H4 (cell line): ENCODE data around the gene GGNBP2. TPM values are rescaled to one million over a fixed set of nuclear protein-coding genes. Genes with fewer than 3 reads are reported as not detected.
A peak's percentile ranks its signal among the peaks of the same experiment; 100 is the strongest.
"Not testable (repeated sequence)": the region's sequence is repeated elsewhere in the genome, so short reads cannot be mapped to it uniquely, and the experiment has no call there.

Source experiments
- DNase-seq: peaks from one replicate; pipeline ENCODE4 v3.0.0-alpha.2; 2015; ENCODE audit warnings: low spot score
- total RNA-seq: library from RNA; depleted of rRNA; stranded (reverse); fragments of >200 nt; shearing (Covaris generic); gene quantifications from 2 replicates; pipeline ENCODE4 v1.2.3, GENCODE V29; 2014

Gene GGNBP2
- total RNA-seq, 1 experiment from 2014 or later: 38.2 TPM

DNA sequence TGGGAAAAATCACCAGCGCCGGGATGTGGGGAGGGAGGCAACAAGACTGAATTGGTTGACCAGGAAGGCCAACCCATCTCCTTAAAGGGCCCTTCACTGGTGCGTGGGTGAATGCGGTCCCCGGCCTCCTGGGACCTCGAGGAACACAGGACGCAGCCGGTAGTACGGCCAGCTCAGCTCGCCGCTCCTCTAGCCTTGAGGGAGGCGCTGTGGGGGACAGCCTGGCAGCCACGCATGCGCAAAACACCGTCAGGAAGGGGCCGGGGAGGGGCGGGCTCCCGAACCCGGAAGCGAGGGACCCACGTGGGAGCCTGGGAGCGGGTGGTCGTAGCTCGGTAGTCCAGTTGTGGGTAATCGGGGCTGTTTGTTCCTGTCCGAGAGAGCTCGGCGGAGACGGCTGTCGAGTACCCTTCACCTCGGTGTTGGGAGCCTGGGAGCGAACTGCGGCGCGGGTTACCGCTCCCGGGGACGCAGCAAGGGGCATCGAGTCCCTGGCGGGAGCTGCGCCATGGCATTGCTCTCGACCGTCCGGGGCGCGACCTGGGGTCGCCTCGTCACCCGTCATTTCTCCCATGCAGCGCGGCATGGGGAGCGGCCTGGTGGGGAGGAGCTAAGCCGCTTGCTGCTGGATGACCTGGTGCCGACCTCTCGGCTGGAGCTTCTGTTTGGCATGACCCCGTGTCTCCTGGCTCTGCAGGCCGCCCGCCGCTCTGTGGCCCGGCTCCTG, 56.7 kb downstream of the GGNBP2 start, which contains the start of gene MRM1:
TSS of gene MRM1 (plus strand) at position 281 of the 727 bp plus-strand sequence. CDS start at position 509, 228 bp downstream.
- DNase-seq: peak; percentile 91

GRCh38 chr17:36602030-36602748, 57.5 kb downstream of the GGNBP2 start:
- no peak for DNase-seq

- peak; percentile 60 for DNase-seq
These were observed 58.2 kb downstream of the GGNBP2 start for GRCh38 chr17:36602924-36603384.

GRCh38 chr17:36605028-36605427, 60.3 kb downstream of the GGNBP2 start:
- DNase-seq: not testable (repeated sequence)

DNA sequence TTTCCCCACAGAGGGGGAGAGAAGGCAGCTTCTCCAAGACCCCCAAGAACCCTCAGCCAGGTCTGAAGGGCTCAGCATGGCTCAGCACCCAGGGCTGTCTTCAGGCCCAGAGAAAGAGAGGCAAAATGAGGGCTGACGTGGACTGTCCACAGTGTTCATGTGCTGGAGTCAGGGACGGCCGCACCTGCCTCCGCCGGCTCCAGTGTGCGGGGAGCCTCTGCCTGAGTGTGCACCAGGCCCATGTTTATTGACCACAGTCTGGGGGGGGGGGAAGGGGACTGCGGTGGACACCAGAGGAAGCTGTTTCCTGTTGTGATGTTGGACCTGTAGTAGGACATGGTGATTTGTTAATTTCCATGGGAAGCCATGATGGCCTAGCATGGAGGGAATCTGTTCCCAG, 63.6 kb downstream of the GGNBP2 start:
- DNase-seq: no peak

DNA sequence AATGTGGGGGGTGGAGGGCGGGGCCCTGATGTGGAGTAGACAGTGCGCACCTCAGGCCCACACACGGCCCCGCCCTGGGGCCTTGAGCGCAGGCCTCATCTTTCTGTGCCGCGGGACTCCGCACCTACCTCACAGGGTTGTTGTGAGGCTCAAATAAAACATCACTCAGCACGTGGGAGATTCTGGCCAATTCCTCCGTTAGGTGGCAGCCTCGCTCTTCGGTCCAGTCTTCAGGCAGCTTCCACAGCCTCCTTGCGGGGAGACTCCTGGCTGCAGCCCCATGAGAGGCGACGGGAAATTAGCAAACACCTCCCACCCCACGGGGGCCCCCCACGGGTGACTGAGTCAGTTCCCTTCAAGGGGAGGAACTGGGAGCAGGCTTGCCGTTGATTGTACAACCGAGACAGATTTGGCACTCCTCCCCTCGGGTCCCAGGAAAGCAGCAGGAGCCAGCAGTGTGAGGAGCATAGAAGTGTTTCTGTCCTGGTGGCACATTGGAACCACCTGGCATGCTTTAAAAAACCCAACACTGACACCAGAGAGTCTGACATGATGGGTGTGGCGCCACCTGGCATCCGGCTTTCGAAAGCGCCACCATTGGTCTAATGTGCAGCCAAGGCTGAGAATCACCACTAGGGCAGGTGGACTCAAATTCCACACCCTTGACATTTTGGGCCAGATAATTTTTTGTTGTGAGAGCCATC, 64.2 kb downstream of the GGNBP2 start:
- DNase-seq: no peak

DNA sequence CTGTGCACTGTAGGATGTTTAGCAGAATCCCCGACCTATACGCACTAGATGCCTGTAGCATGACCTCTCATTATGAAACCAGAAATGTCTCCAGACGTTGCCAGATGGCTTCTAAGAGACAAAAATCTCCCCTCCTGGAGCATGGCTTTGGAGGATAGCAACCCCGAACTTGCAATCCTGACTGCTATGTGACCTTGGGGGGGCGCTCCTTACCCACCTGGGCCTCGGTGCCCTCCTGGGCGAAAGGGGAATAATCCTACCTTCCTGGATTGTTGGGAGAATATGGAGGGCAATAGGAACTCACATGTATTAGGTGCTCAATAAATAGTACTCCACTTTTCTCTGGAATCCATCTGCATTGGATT, 64.8 kb downstream of the GGNBP2 start:
- DNase-seq: no peak

- no peak for DNase-seq
These were observed 65.8 kb downstream of the GGNBP2 start for GRCh38 chr17:36610474-36610873.

DNA sequence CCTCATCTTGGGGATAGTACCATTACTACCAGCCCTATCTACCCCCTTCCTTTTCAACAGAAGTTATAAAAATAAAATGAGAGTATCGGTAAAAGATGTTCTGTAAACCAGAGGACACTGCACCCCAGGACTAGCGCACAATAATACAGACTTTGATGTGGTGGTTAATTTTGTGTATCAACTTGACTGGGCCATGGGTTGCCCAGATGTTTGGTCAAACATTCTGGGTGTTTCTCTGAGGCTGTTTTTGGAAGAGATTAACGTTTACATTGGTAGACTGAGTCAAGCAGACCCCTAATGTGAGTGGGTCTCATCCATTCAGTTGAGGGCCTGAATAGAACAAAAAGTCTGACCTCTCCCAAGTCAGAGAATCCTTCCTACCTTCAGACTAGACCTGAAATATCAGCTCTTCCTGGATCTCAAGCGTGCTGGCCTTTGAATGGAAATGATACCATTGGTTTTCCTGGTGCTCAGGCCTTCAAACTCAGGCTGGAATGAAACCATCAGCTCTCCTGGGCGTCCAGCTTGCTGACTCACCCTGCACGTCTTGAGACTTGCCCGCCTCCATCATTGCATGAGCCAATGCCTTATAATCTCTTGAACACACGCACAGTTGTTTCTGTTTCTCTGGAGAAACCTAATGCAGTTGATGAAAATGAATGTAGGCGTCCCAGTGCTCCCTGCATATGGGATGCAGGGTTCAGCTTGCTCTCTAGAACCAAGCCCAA, 66.8 kb downstream of the GGNBP2 start:
- DNase-seq: peak; percentile 47

DNA sequence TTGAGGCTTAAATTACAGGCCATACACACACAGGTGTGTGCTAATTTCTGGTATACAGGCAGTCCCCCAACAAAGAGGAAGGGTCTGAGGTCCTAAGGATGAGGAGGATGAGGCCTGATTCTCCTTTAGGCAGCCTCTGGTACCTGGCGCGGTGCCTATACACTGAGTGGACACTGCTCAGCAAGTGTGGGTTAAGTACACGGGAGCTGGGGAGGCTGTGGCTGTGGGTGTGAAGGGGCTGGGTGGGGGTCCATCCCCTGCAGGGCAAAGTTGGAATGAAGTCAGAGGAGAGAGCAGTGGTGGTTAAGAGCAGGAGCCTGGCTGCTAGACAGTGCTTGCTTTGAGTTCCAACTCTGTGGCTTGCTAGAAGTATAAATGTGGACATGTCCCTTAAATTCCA, 67.6 kb downstream of the GGNBP2 start:
- no peak for DNase-seq

- no peak for DNase-seq
These were observed 68.4 kb downstream of the GGNBP2 start for GRCh38 chr17:36613155-36613554.

GRCh38 chr17:36614081-36614480, 69.4 kb downstream of the GGNBP2 start:
- no peak for DNase-seq

- DNase-seq: no peak
These were observed 70.2 kb downstream of the GGNBP2 start for GRCh38 chr17:36614933-36615332.

GRCh38 chr17:36616061-36617029, 71.6 kb downstream of the GGNBP2 start:
- DNase-seq: no peak

DNA sequence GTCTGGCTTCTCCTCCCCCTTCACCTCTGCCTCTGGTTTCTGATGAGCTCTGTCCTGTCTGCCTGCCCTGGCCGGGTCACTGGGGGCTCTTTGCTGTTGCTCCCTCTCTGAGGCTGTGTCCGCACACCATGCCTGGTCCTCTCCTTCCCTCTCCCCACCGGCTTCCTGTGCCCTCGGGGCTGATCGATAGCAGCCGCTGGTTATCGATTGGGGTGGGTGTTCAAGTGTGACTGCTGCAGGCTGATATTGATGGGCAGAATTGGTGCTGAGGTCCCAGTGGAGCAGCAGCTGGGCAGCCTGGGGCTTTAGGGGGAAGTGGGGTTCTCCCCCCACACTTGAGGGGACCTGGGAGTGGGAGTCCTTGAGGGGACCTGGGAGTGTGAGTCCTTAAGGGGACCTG, 73.1 kb downstream of the GGNBP2 start:
- DNase-seq: no peak

DNA sequence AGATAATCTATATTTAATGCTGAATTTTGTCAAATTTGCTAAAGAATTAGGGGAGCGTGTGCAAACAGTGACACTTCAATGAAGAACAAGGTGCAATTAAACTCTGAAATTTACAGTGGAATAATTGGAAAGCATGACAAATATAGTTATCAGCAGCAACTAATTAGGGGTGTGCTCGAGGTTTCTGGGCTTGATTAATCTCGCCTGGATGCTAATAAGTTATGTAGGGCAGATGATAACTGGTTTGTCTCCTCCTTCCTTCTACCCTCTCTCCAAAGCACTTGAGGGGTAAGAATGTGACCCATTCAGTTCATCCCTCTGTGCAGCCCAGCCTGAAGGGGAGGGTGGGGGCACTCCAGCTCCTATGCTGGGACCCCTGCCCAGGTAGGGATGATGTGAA, 78.6 kb downstream of the GGNBP2 start:
- no peak for DNase-seq

DNA sequence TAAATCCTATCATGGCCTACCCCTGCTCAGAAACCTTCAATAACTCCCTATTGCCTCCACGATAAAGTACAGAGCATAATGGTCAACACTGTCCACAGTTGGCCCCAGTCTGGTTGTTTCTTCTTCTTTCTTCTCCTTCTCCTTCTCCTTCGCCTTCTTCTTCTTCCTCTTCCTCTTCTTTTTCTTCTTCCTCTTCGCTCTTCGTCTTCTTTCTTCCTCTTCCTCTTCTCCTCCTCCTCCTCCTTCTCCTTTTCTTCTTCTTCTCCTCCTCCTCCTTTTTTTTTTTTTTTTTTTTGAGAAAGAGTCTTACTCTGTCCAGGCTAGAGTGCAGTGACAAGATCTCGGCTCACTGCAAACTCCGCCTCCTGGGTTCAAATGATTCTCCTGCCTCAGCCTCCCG, 80.5 kb downstream of the GGNBP2 start:
- no peak for DNase-seq

DNA sequence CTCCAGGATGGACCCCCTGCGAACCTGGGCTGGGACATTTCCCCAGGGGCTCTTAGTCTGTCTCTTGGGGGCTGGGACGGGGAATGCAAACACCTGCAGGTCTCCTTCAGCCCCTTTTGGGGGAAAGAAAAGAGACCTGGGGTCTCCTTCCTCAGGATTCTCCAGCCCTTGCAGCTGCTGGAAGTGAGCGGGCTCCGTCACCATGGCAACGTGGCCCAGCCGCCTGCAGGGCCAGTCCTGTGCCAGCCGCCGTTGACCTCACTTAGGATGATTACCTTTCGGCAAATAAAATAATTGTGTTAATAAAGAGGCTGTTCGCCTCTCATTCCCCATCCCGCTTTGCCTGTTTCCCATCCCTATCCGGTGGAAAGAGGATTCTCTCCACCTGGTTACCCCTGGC, 82.4 kb downstream of the GGNBP2 start:
- no peak for DNase-seq

GRCh38 chr17:36628576-36628975, 83.9 kb downstream of the GGNBP2 start:
- no peak for DNase-seq

- DNase-seq: peak; percentile 64
These were observed 84.6 kb downstream of the GGNBP2 start for GRCh38 chr17:36629252-36629847.
